HG02798 (cell line): ENCODE results near the gene HCRTR1.
A peak's percentile ranks its signal among the peaks of the same experiment; 100 is the strongest.

Experiments
- ATAC-seq: cut with Tn5 transposase; IDR thresholded peaks from one replicate; pipeline ENCODE4 v1.9.1; 2021; ENCODE audit warnings: mild to moderate bottlenecking; ENCODE audit not compliant: unreplicated experiment, poor library complexity

Gene HCRTR1

DNA sequence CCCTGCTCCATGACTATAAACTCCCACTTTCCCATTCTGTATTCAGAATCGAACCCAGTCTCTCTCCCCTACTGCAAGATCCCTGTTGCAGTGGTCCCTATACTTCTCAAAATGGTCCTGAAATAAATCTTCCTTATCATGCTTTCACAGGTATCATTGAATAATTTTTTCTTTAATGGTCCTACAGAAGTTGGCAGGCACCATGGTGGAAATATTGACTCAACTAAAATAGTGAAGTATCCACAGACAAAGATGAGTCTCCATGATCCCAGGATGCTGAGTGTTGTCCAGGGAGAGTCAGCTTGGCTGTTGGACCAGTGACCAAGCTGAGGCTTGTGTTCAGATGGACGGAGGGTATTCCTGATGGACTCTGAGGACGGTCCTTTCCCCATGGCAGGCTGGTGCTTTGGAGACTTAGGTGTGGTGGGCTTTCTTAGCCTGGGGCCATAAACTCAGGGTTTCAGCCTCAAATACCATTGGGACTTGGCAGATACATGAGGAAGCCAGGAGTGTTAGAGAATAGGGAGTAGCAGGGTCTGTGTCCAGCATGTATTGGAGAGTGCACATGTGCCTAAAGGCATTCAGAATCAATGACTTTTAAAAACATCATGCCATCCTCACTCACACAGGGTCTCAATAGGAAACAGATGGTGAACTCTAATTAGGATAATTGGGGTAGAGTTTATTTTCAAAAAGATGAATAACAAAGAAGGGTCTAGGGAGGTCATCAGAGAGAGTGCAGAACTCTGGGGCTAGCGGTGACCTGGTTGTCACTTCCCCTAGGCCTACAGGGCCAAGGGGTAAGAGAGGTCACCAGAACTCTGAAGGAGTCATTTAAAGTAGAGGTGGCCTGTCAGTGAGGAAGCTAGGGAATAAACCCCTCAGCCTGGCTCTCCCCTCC lies 21.4 kb upstream of the HCRTR1 start:
- ATAC-seq = no peak

DNA sequence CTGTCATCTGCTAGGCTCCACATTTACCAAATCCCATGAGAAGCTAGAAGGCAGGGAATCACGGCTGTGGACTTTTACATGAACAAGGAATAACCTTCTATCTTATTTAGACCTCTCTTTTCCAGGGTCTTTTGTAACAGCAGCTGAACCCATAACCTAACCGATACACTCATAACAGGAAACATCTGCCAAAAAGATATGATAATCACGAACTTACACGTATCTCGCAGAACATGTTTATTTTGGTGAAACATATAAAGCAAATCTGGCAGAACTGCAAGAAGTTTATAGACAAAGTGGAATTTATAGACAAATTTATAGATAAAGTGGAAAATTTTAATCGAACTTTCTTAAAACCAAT lies 20.8 kb upstream of the HCRTR1 start:
- no peak for ATAC-seq

DNA sequence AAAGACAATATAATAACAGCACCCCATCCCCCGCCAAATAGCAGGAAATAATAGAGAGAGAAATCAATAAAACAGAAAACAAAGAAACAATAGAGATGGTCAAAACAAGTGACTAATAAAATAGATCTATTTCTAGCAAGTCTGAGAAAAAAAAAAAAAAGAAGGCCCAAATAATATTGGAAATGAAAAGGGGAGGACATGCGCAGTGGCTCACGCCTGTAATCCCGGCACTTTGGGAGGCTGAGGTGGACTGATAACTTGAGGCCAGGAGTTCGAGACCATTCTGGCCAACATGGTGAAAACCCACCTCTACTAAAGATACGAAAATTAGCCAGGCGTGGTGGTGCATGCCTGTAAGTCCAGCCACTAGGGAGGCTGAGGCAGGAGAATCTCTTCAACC lies 18.5 kb upstream of the HCRTR1 start:
- no peak for ATAC-seq

DNA sequence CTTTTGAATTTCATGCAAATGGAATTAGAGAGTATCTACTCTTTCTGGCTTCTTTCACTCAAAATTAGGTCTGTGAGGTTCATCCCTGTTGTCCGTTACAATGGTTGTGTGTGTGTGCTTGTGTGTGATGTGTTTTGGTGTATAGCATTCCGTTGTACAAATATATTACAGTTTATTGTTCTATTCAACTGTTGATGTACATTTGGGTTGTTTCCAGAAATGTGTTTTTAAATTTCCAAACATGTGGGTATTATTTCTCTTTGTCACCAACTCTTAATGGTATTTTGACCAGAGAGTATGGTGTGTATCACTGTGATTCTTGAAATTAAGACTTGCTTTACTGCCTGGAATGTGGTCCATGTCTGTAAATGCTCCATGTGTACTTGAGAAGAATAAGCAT lies 16.8 kb upstream of the HCRTR1 start:
- ATAC-seq = no peak

DNA sequence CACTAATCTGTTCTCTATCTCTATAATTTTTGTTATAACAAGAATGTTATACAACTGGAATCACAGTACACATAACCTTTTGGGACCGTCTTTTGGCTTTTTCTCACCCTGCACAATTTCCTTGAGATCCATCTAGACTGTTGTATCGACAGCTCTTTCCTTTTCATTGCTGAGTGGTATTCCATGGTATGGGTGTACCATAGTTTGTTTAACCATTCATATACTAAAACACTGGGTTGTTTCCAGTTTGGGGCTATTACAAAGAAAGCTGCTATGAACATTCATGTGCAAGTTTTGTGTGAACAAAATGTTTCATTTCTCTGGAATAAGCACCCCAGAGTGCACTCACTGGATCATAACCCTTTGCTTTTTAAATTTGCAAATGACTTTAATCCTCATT lies 15.4 kb upstream of the HCRTR1 start:
- ATAC-seq = no peak

DNA sequence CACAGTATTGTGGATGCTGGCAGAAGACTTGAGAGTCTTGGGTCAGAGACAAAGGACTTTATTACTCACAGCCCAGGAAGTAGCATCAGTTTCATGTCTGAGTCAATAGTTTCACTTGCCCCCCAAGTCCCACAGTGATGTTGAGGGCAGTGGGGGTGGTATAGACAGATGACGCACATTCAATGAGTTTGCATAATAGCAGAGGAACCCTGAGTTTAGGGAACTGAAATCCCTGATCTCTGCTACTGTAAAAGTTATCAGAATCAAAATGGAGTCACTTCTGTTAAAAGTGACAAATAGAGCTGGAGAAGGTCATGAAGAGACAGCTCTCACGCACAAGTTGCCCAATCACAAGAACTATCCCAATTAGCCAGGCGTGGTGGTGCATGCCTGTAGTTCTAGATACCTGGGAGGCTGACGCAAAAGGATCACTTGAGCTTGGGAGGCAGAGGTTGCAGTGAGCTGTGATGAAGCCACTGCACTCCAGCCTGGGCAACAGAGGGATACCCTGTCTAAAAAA lies 11.5 kb upstream of the HCRTR1 start:
- peak; percentile 92 for ATAC-seq

DNA sequence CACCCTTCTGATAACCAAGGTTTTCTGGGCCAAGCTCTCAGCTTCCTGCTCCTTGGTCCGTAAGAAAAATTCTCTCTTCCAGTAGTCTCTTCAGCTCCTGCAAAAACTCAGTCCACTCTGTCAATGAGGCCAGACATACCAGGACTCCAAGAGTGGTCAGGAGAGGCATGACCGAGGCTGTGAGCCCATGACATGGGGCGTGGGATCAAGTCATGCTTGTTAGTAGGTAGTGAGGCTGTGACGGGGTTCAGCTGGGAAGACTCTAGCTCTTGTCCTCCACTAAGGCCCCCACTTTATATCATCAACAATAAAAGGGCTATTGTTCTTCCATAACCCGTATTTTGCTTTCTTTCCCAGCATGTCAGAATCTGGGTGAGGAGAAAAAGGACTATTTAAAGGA lies 10.1 kb upstream of the HCRTR1 start:
- ATAC-seq = no peak

DNA sequence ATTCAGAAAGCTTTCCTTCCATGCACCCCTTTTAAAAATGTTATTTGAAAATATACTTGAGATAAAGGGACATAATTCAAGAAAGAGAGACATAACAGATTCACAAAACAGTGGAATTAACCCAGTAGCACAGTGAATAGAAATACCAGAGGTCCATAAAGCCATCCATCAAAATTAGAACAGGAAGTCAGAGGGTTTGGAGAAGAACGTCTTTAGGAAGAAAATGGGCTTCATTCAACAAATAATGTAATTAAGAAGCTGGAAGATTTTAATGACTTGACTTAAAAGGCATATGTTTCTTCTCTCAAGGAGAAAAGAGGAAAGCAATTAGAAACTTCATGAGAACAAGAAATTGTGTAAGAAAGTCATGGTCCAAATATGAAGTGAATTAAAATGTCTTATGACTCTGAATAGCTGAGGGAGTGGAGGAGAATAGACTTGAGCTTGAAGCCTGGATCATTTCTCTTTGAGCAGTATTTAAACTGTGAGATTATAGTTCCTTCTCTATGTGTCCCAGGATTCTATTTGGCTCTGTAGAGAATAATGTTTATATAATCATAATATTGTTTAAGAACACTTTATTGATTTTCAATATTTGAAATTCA lies 7.9 kb upstream of the HCRTR1 start:
- no peak for ATAC-seq

DNA sequence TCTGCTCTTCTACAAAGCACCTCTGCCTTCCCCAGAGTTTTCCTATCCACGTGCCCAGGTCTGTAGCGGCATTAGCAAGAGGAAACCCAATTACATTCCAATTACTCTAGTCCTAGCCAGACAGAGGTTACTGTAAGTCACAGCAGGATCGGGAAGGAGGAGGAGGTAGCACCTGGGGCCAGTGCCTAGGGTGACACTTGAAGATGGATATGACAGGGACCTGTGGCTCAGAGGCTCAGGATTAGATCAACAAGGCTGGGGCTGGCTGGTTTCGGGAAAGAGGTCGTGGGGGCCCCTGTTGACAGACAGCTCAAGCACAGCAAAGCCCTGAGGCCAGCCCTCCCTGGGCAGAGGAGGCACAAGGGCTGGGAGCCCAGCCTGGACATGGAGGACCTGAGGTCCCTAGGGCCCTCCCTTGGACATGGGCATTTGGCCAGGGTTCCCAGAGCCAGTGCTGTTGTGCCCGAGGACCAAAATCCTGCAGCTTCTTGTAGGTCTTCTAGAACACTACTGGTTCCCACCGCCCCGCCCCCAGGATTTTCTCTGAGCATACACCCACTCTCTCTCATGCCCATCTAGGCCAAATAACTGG lies 3.0 kb upstream of the HCRTR1 start:
- ATAC-seq = no peak

DNA sequence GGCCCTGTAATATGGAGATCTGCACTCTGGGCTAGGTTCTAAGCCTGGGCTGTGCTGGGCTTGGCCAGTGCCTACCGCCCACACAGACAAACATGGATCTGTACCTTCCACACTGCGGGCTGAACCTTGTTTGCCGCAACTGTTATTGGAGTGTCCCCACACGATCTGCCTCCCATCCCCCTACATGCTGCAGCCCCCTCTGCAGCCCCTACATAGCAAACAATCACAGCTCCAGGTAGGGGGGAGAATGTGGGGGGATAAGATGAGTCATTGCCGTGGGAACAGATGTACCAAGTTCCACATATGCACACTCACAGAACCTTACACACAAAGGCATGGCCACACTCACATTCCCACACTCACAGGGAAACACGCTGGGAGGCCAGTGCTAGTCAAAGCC lies 2.1 kb upstream of the HCRTR1 start:
- no peak for ATAC-seq

DNA sequence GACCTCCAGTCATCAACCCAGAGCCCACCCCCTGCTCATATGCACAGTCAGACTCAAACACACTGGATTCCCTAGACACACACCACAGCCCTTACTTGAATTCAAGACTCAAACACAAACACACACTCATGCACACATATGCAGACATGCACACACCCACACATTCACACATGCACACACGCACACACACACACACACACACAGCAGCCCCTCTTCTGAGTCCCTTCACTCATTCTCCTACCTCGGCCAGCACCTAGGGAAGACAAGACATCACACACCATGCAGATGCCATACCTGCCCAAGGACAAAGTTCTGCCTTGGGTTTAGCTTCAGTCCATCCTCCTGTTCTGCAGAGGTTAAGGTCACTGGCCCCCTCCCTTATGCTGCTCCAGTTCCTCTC lies 1.6 kb upstream of the HCRTR1 start:
- no peak for ATAC-seq

DNA sequence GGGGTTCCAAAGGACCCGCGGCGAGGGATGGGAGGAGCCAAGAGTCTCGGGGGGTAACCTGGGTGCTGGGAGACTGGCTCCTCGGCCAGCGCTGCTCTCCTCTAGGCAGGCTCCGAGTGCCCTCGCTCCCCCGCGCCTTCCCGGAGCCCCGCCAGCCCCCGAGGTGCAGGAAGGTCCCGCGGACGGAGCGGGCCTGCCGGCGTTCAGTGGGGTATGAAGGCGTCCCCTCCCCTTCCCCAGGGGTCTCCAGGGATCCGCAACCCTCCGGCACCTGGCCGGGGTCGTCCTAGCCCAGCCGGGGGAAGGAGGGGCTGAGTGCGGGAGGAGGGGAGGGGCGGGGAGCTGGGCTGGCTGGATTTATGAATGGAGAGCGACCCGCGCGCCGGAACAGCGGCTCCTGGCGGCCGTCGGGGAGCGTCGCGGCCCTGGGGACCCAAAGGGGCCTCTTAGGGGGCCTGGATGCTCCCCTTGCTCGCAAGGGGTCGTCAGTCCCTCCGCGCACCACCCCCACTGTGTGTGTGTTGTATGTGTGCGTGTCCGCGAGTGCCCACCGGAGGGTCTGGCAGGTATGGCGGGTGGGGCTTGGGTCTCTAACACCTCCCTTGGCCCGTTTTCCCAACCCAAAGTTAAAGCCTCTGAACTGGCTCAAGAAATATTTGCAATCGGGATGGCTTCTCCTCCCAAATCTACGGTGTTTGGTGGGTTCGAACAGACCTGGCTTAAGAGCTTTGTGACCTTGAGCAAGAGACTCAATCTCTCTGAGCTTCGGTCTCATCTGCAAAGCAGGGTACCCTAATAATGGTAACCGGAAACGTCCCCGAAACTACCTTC lies 642 bp downstream of the HCRTR1 start:
- ATAC-seq = no peak

DNA sequence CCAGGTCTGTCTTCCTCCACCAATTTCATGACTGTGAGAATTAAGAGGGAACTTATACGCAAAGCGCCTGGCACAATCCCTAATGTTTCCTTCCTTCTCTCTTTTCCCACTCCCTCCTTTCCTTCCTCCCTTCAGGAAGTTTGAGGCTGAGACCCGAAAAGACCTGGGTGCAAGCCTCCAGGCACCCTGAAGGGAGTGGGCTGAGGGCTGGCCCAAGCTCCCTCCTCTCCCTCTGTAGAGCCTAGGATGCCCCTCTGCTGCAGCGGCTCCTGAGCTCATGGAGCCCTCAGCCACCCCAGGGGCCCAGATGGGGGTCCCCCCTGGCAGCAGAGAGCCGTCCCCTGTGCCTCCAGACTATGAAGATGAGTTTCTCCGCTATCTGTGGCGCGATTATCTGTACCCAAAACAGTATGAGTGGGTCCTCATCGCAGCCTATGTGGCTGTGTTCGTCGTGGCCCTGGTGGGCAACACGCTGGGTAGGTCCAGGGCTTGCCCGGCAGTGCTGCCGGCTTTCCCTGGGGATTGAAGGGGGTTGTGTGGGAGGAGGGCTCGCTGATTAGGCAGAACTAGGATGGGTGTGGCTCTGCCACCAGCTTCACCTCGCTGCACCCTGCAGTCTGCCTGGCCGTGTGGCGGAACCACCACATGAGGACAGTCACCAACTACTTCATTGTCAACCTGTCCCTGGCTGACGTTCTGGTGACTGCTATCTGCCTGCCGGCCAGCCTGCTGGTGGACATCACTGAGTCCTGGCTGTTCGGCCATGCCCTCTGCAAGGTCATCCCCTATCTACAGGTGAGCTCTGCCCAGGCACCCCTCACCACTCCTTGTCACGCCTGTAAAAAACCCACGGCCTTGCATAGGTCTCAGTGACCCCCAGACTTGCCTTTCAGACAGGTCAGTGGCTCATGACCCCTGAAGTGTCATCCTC lies 1.7 kb downstream of the HCRTR1 start:
- no peak for ATAC-seq

DNA sequence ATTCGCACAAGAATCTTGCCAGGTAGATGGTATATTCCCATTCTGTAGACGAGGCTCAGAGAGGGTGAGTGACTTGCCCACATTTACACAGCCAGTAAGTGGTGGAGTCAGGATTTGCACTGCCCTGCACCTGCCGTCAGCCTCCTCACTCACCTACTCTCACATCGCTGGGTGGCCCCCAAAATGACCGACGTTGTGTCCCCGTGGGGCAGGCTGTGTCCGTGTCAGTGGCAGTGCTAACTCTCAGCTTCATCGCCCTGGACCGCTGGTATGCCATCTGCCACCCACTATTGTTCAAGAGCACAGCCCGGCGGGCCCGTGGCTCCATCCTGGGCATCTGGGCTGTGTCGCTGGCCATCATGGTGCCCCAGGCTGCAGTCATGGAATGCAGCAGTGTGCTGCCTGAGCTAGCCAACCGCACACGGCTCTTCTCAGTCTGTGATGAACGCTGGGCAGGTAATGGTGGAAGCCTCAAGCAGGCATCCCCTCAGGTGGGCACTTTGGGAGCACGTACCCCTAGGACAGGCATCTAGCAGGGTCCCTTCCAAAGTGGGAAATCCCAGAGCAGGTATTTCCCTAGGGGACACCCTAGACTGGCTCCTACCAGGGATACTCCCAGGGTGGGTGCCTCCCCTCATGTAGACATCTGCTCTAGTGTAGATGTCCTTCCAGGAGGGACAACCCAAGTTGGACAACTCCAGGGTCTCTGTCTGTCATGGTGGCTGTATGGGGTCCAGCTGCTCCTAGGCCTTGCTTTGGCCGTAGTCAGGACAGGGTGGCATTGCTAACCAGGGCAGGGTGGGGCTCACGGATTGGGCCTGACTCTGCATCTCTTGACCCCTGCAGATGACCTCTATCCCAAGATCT lies 3.4 kb downstream of the HCRTR1 start:
- ATAC-seq = no peak

DNA sequence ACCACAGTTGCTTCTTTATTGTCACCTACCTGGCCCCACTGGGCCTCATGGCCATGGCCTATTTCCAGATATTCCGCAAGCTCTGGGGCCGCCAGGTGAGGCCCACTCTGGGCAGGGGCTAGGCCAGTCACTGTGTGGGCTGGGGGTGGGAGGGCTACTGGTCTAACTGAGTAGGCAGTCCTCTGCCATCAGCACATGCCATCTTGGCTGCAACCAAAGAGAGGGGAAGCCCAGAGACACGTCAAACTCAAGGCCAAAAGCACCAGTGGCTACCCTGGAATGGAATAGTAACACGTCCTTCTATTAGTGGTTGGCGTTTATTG lies 4.0 kb downstream of the HCRTR1 start:
- no peak for ATAC-seq

DNA sequence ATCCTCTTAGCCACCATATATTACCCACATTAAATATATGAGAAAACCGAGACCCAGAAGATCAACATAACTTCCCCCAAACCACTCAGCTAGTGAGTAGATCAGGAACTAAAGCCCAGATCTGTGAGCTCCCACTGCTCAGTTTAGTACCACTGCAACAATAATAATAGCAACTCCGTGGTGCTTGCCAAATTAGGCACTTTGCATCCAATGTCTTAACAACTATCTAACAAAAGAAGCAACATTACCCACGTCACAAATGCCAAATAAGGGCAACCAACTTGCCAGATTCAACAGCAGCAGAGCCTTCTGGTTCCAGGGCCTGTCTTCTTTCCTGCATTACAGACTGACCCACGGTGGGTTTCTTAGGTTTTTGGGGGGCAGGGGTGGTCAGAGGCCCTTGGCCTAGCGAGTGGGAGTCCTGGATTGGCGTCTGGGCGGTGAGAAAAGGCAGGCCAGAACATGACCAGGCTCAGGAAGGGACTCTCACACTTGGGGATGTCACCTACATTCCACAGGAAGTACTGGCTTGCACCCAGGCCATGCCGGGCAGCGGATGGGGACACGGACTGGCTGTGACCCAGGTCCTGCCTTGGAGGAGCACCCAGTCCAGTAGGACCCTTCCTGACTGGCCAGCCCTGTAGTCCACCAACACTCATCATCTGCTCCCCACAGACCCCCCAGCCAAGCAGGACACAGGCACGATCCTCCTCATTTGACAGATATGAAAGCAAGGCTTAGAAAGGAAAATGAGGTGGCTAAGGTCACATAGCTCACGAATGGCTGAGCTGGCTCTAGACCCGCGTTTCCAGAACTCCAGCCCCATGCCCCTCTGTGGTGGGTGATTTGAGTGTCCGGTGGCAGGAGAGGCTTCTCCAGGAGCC lies 4.6 kb downstream of the HCRTR1 start:
- ATAC-seq = no peak

DNA sequence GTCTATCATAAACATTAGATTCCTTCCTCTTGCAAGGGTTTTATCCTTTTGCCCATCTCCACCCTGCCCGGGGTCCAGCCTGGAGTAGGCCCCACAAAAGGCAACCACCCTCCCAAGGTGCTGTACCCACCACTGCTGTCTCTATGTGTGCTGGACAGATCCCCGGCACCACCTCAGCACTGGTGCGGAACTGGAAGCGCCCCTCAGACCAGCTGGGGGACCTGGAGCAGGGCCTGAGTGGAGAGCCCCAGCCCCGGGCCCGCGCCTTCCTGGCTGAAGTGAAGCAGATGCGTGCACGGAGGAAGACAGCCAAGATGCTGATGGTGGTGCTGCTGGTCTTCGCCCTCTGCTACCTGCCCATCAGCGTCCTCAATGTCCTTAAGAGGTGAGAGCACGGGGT lies 5.9 kb downstream of the HCRTR1 start:
- ATAC-seq = no peak

DNA sequence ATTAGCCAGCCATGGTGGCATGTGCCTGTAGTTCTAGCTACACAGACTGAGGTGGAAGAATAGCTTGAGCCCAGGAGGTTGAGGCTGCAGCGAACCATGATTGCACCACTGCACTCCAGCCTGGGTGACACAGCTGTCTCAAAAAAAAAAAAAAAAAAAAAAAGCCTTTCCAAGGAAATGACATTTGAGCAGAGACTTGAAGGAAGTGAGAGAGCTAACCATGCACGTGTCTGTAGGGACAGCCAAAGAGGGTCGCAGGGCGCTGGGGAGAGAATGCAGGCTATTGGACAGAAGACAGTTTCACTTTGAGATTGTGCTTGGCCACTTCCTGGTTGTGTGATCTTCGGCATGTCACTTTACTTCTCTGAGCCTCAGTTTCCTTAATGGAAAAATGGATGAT lies 6.8 kb downstream of the HCRTR1 start:
- no peak for ATAC-seq
